ENCODE measurements around the gene DNAJB7.
"Not testable (repeated sequence)": the region's sequence is repeated elsewhere in the genome, so short reads cannot be mapped to it uniquely, and the experiment has no call there.

- not testable (repeated sequence) for TF ChIP-seq BRCA1 (CRISPR knock-in tag; IDR thresholded peaks at IDR 0.05); HBP1 (CRISPR knock-in tag; IDR thresholded peaks at IDR 0.05; ENCODE audit: low read depth); CTCF (CRISPR knock-in tag; IDR thresholded peaks at IDR 0.05); ZNF772 (CRISPR knock-in tag; IDR thresholded peaks at IDR 0.05); POLR2AphosphoS5 (IDR thresholded peaks at IDR 0.05; ENCODE audit: low read depth, low read length); SUZ12 (IDR thresholded peaks at IDR 0.05; ENCODE audit: low read depth, low read length); MTERF4 (CRISPR knock-in tag; IDR thresholded peaks at IDR 0.05); ZNF121 (CRISPR knock-in tag; IDR thresholded peaks at IDR 0.05); REXO4 (CRISPR knock-in tag; IDR thresholded peaks at IDR 0.05; ENCODE audit: borderline replicate concordance); CEBPZ (IDR thresholded peaks at IDR 0.05; ENCODE audit: low read length); BHLHE40 (IDR thresholded peaks at IDR 0.05; ENCODE audit: low read length)
These were observed 6.5 kb upstream of the DNAJB7 start for GRCh38 chr22:40868379-40868778.

Data from HepG2 (cell line).